IPS DF 6.9 (cell line): Measurements from ENCODE around the gene MTHFSD.

ENCODE experiments used
- DNase-seq: peaks from one replicate; pipeline ENCODE4 v3.0.0-alpha.2; 2013; ENCODE audit warnings: low read depth, low spot score
- H3K27ac ChIP-seq: one replicate; pipeline ENCODE4 v1.5.1; 2013; ENCODE audit warnings: low read length, control low read depth
- H3K27me3 ChIP-seq: 2 replicates; pipeline ENCODE4 v1.6.1; 2013; ENCODE audit warnings: mild to moderate bottlenecking, low read length; ENCODE audit not compliant: control insufficient read depth, insufficient read depth
- H3K36me3 ChIP-seq: 2 replicates; pipeline ENCODE4 v1.6.1; 2013; ENCODE audit warnings: low read length; ENCODE audit not compliant: control insufficient read depth, insufficient read depth
- H3K4me1 ChIP-seq: 2 replicates; pipeline ENCODE4 v1.6.1; 2013; ENCODE audit warnings: low read length; ENCODE audit not compliant: control insufficient read depth, insufficient read depth
- H3K4me3 ChIP-seq: 2 replicates; pipeline ENCODE4 v1.5.1; 2013; ENCODE audit warnings: mild to moderate bottlenecking, low read length
- H3K9me3 ChIP-seq: 2 replicates; pipeline ENCODE4 v1.6.1; 2013; ENCODE audit warnings: low read length, inconsistent platforms; ENCODE audit not compliant: control insufficient read depth, insufficient read depth
- WGBS: extraction: QIAGEN DNeasy Blood & Tissue Kit; methylation state at CpG from one replicate; pipeline ENCODE4 v1.1.7; 2013; ENCODE audit warnings: mixed read lengths, missing lambda C conversion rate; ENCODE audit not compliant: insufficient read length, insufficient coverage; 5-methylcytosine and 5-hydroxymethylcytosine counted together

Gene MTHFSD

GRCh38 chr16:86567701-86568581 is 12.9 kb upstream of the MTHFSD start:
- Histone ChIP-seq H3K27me3 (peaks cover 77% of the 10 kb centered on the region), H3K4me1 (peaks cover 6% of the 10 kb centered on the region), H3K27ac (no peak overlapping the region), H3K36me3 (no peaks in the 10 kb centered on the region), H3K4me3 (no peak overlapping the region; the same call in 1 of the 2 replicates), H3K9me3 (no peaks in the 10 kb centered on the region)
- WGBS: no CpG with 5 or more reads among the region's 116 CpGs
- no peak for DNase-seq

GRCh38 chr16:86566966-86567700 is 12.1 kb upstream of the MTHFSD start:
- Histone ChIP-seq H3K4me1 (peaks cover 6% of the 10 kb centered on the region), H3K36me3 (no peaks in the 10 kb centered on the region), H3K27me3 (peaks cover 69% of the 10 kb centered on the region), H3K4me3 (peak overlapping the region; percentile 45; the same call in 1 of the 2 replicates), H3K27ac (no peak overlapping the region), H3K9me3 (no peaks in the 10 kb centered on the region)
- no CpG with 5 or more reads among the region's 88 CpGs for WGBS
- no peak for DNase-seq

GRCh38 chr16:86566601-86566965 is 11.5 kb upstream of the MTHFSD start, which contains the start of gene FOXC2:
FOXC2 (plus strand) TSS chr16:86566829; CDS start chr16:86567336, 507 bp downstream.
- Histone ChIP-seq H3K36me3 (no peaks in the 10 kb centered on the region), H3K27ac (no peak within 1 kb of the TSS), H3K4me1 (peaks cover 6% of the 10 kb centered on the region), H3K9me3 (no peaks in the 10 kb centered on the region), H3K4me3 (peak within 1 kb of the TSS; percentile 45; the same call in 1 of the 2 replicates), H3K27me3 (peaks cover 63% of the 10 kb centered on the region)
- no peak for DNase-seq
- no CpG with 5 or more reads among the region's 30 CpGs for WGBS

- no CpG with 5 or more reads among the region's 53 CpGs for WGBS
- H3K4me3 ChIP-seq: no peak overlapping the region
- H3K27me3 ChIP-seq: peaks cover 56% of the 10 kb centered on the region
These were observed 10.8 kb upstream of the MTHFSD start for GRCh38 chr16:86565644-86566511.

GRCh38 chr16:86565181-86565631 is 10.2 kb upstream of the MTHFSD start:
- H3K4me1 ChIP-seq: peaks cover 4% of the 10 kb centered on the region
- peaks cover 50% of the 10 kb centered on the region for H3K27me3 ChIP-seq
- no peak for DNase-seq
- no peak overlapping the region for H3K4me3 ChIP-seq
- H3K36me3 ChIP-seq: no peaks in the 10 kb centered on the region
- no CpG with 5 or more reads among the region's 16 CpGs for WGBS
- no peaks in the 10 kb centered on the region for H3K9me3 ChIP-seq
- H3K27ac ChIP-seq: no peak overlapping the region

More at GRCh38 chr16:86565644-86566511, 10.8 kb upstream of the MTHFSD start:
- Histone ChIP-seq H3K36me3 (no peaks in the 10 kb centered on the region), H3K9me3 (no peaks in the 10 kb centered on the region), H3K4me1 (peaks cover 4% of the 10 kb centered on the region), H3K27ac (no peak overlapping the region)
- DNase-seq: no peak

- Histone ChIP-seq H3K9me3 (no peaks in the 10 kb centered on the region), H3K27me3 (peaks cover 37% of the 10 kb centered on the region), H3K27ac (no peak overlapping the region), H3K4me1 (peaks cover 4% of the 10 kb centered on the region), H3K36me3 (no peaks in the 10 kb centered on the region), H3K4me3 (no peak overlapping the region)
- no peak for DNase-seq
- no CpG with 5 or more reads among the region's 41 CpGs for WGBS
These were observed 8.7 kb upstream of the MTHFSD start for GRCh38 chr16:86563469-86564345.

- H3K27me3 ChIP-seq: peaks cover 26% of the 10 kb centered on the region
- H3K4me1 ChIP-seq: peaks cover 2% of the 10 kb centered on the region
- WGBS: no CpG with 5 or more reads among the region's 6 CpGs
- no peak overlapping the region for H3K4me3 ChIP-seq
- H3K27ac ChIP-seq: no peak overlapping the region
- no peak for DNase-seq
- H3K36me3 ChIP-seq: no peaks in the 10 kb centered on the region
- no peaks in the 10 kb centered on the region for H3K9me3 ChIP-seq
These were observed 7.3 kb upstream of the MTHFSD start for GRCh38 chr16:86562356-86562755.

- Histone ChIP-seq H3K27ac (no peak overlapping the region), H3K36me3 (no peaks in the 10 kb centered on the region), H3K9me3 (no peaks in the 10 kb centered on the region), H3K27me3 (peaks cover 10% of the 10 kb centered on the region), H3K4me1 (no peaks in the 10 kb centered on the region), H3K4me3 (no peak overlapping the region)
- no CpG with 5 or more reads among the region's 9 CpGs for WGBS
- DNase-seq: no peak
These were observed 4.8 kb upstream of the MTHFSD start for GRCh38 chr16:86559802-86560305.

GRCh38 chr16:86558355-86559193 is 3.5 kb upstream of the MTHFSD start:
- Histone ChIP-seq H3K9me3 (no peaks in the 10 kb centered on the region), H3K27me3 (no peaks in the 10 kb centered on the region)
- no CpG with 5 or more reads among the region's 28 CpGs for WGBS

More at GRCh38 chr16:86558355-86559193, 3.5 kb upstream of the MTHFSD start:
- Histone ChIP-seq H3K36me3 (no peaks in the 10 kb centered on the region), H3K27ac (no peak overlapping the region), H3K4me3 (no peak overlapping the region), H3K4me1 (no peaks in the 10 kb centered on the region)
- DNase-seq: no peak
